HG03196 (cell line): ENCODE data around the gene IRGC.
"Not testable (repeated sequence)": the region's sequence is repeated elsewhere in the genome, so short reads cannot be mapped to it uniquely, and the experiment has no call there.

ENCODE experiments used
- ATAC-seq: cut with Tn5 transposase; IDR thresholded peaks from one replicate; pipeline ENCODE4 v1.9.1; 2021; ENCODE audit not compliant: unreplicated experiment

IRGC gene

GRCh38 chr19:43715776-43716175 is at the start of gene IRGC:
TSS of gene IRGC (plus strand) at chr19:43716076. CDS start at chr19:43718559, 2,483 bp downstream.
- no peak for ATAC-seq

GRCh38 chr19:43667126-43667875 is 48.6 kb upstream of the IRGC start:
- ATAC-seq: no peak

- no peak for ATAC-seq
These were observed 47.9 kb upstream of the IRGC start for GRCh38 chr19:43667876-43668405.

GRCh38 chr19:43668406-43669109 is 47.3 kb upstream of the IRGC start:
- ATAC-seq: peak; percentile 88

GRCh38 chr19:43672061-43672679 is 43.7 kb upstream of the IRGC start:
- no peak for ATAC-seq

GRCh38 chr19:43673637-43674036 is 42.2 kb upstream of the IRGC start:
- no peak for ATAC-seq

GRCh38 chr19:43674183-43674582 is 41.7 kb upstream of the IRGC start:
- no peak for ATAC-seq

GRCh38 chr19:43674596-43674995 is 41.3 kb upstream of the IRGC start:
- ATAC-seq: no peak

- ATAC-seq: no peak
These were observed 40.5 kb upstream of the IRGC start for GRCh38 chr19:43675269-43675879.

GRCh38 chr19:43675906-43676305 is 40.0 kb upstream of the IRGC start:
- ATAC-seq: no peak

GRCh38 chr19:43678512-43679261 is 37.2 kb upstream of the IRGC start:
- no peak for ATAC-seq

GRCh38 chr19:43681821-43682220 is 34.1 kb upstream of the IRGC start:
- ATAC-seq: no peak

- not testable (repeated sequence) for ATAC-seq
These were observed 33.6 kb upstream of the IRGC start for GRCh38 chr19:43682269-43682668.

- no peak for ATAC-seq
These were observed 32.8 kb upstream of the IRGC start for GRCh38 chr19:43682824-43683661.

- ATAC-seq: no peak
These were observed 32.0 kb upstream of the IRGC start for GRCh38 chr19:43683905-43684304.

- no peak for ATAC-seq
These were observed 31.6 kb upstream of the IRGC start for GRCh38 chr19:43684326-43684725.

- no peak for ATAC-seq
These were observed 28.2 kb upstream of the IRGC start for GRCh38 chr19:43687660-43687997.

GRCh38 chr19:43688059-43688701 is 27.7 kb upstream of the IRGC start:
- ATAC-seq: no peak

GRCh38 chr19:43690444-43690843 is 25.4 kb upstream of the IRGC start:
- no peak for ATAC-seq
